ENCODE data around the gene BEST1.

- TF ChIP-seq ZBTB10 (CRISPR knock-in tag; IDR thresholded peaks at IDR 0.05; ENCODE audit: borderline replicate concordance) (no peak), ZNF224 (CRISPR knock-in tag; IDR thresholded peaks at IDR 0.05) (no peak), ZNF317 (CRISPR knock-in tag; IDR thresholded peaks at IDR 0.05) (no peak), CTCF (CRISPR knock-in tag; IDR thresholded peaks at IDR 0.05) (no peak), SRSF1 (optimal IDR thresholded peaks at IDR 0.05; ENCODE audit: low read depth, low read length) (no peak), CHD2 (IDR thresholded peaks at IDR 0.05; ENCODE audit: low read depth, low read length) (no peak), ZNF691 (CRISPR knock-in tag; IDR thresholded peaks at IDR 0.05; ENCODE audit: borderline replicate concordance, low read depth) (no peak), ZNF354B (CRISPR knock-in tag; IDR thresholded peaks at IDR 0.05) (no peak)
Measured at GRCh38 chr11:61958590-61958989, 8.4 kb downstream of the BEST1 start.
